ENCODE measurements around the gene CADPS2. TPM values are rescaled to one million over a fixed set of nuclear protein-coding genes. Genes with fewer than 3 reads are reported as not detected.
"Not testable (repeated sequence)": the region's sequence is repeated elsewhere in the genome, so short reads cannot be mapped to it uniquely, and the experiment has no call there.

Gene CADPS2
- total RNA-seq, 1 donor from 2014 or later, result 12.5 TPM

GRCh38 chr7:122658856-122659255 lies 227.4 kb downstream of the CADPS2 start:
- no peak overlapping the region for H3K27ac ChIP-seq (ENCODE audit: low read depth, low read length)
- no peaks in the 10 kb centered on the region for H3K4me1 ChIP-seq (ENCODE audit: control insufficient read depth in 3 of 3, insufficient read depth in 3 of 3, low read length in 3 of 3)
- H3K4me3 ChIP-seq (ENCODE audit: low read length in 3 of 3), result no peak overlapping the region
- H3K9me3 ChIP-seq (ENCODE audit: control insufficient read depth in 3 of 3, low read length in 3 of 3), result peaks cover 0 to 3% (median 0%) of the 10 kb centered on the region in 3 donors
- H3K36me3 ChIP-seq (ENCODE audit: control insufficient read depth in 3 of 3, insufficient read depth in 3 of 3, low read length in 3 of 3), result no peaks in the 10 kb centered on the region
- H3K9ac ChIP-seq (ENCODE audit: low read depth in 1 of 3, low read length in 3 of 3), result no peak overlapping the region
- H3K27me3 ChIP-seq (ENCODE audit: control insufficient read depth in 3 of 3, insufficient read depth in 3 of 3, low read length in 3 of 3), result no peaks in the 10 kb centered on the region

- H3K9me3 ChIP-seq (ENCODE audit: control insufficient read depth in 3 of 3, low read length in 3 of 3), result peaks cover 0 to 3% (median 0%) of the 10 kb centered on the region in 3 donors
- H3K27ac ChIP-seq (ENCODE audit: low read depth, low read length), result no peak overlapping the region
- H3K4me1 ChIP-seq (ENCODE audit: control insufficient read depth in 3 of 3, insufficient read depth in 3 of 3, low read length in 3 of 3), result no peaks in the 10 kb centered on the region
- no peaks in the 10 kb centered on the region for H3K36me3 ChIP-seq (ENCODE audit: control insufficient read depth in 3 of 3, insufficient read depth in 3 of 3, low read length in 3 of 3)
- H3K27me3 ChIP-seq (ENCODE audit: control insufficient read depth in 3 of 3, insufficient read depth in 3 of 3, low read length in 3 of 3), result no peaks in the 10 kb centered on the region
- no peak overlapping the region for H3K9ac ChIP-seq (ENCODE audit: low read depth in 1 of 3, low read length in 3 of 3)
- no peak overlapping the region for H3K4me3 ChIP-seq (ENCODE audit: low read length in 3 of 3)
These were observed 232.6 kb downstream of the CADPS2 start for GRCh38 chr7:122653685-122654084.

DNA sequence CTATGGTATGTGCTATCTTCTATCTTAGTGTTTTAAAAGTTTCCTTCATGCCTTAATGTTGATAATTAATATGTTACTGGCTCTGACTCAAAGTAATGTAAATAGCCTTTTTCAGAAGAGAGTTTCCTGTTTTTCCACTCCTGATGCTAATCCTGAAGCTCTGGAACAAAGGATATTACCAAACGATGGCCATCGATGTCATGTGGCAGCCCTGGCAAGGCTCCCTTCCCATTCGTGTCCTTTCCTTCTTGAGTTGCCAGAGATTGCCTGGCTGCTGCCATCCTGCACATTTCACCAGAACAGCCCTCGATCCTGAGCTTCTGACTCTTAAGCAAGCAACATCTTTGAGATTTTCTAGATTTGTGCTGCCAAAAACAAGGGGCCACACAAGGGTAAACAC lies 233.4 kb downstream of the CADPS2 start:
- Histone ChIP-seq H3K27me3 (ENCODE audit: control insufficient read depth in 3 of 3, insufficient read depth in 3 of 3, low read length in 3 of 3) (no peaks in the 10 kb centered on the region), H3K36me3 (ENCODE audit: control insufficient read depth in 3 of 3, insufficient read depth in 3 of 3, low read length in 3 of 3) (no peaks in the 10 kb centered on the region), H3K4me1 (ENCODE audit: control insufficient read depth in 3 of 3, insufficient read depth in 3 of 3, low read length in 3 of 3) (no peaks in the 10 kb centered on the region), H3K27ac (ENCODE audit: low read depth, low read length) (no peak overlapping the region), H3K4me3 (ENCODE audit: low read length in 3 of 3) (no peak overlapping the region), H3K9me3 (ENCODE audit: control insufficient read depth in 3 of 3, low read length in 3 of 3) (peaks cover 0 to 3% (median 0%) of the 10 kb centered on the region in 3 donors), H3K9ac (ENCODE audit: low read depth in 1 of 3, low read length in 3 of 3) (no peak overlapping the region)

DNA sequence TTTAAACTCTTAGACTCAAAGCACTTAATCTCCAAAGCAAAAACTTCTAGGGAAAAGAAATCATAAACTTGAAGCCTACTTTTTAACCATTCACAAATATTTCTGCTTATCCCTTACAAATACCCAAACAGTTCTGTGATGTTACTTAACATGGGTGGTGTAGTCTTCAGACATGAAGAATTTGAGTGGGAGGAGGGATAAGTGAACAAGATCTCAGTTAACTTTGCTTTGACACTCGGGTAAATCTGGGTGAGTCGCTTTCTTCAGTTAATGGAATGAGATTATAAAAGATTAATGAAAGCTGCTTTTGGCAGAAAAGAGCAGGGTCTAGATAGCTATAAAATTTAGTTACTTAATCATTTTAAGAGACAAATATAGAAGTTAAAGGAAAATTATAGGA lies 234.8 kb downstream of the CADPS2 start:
- no peaks in the 10 kb centered on the region for H3K4me1 ChIP-seq (ENCODE audit: control insufficient read depth in 3 of 3, insufficient read depth in 3 of 3, low read length in 3 of 3)
- H3K27ac ChIP-seq (ENCODE audit: low read depth, low read length), result no peak overlapping the region
- H3K9ac ChIP-seq (ENCODE audit: low read depth in 1 of 3, low read length in 3 of 3), result no peak overlapping the region
- H3K27me3 ChIP-seq (ENCODE audit: control insufficient read depth in 3 of 3, insufficient read depth in 3 of 3, low read length in 3 of 3), result no peaks in the 10 kb centered on the region
- no peak overlapping the region for H3K4me3 ChIP-seq (ENCODE audit: low read length in 3 of 3)
- peaks cover 0 to 2% (median 0%) of the 10 kb centered on the region in 3 donors for H3K9me3 ChIP-seq (ENCODE audit: control insufficient read depth in 3 of 3, low read length in 3 of 3)
- H3K36me3 ChIP-seq (ENCODE audit: control insufficient read depth in 3 of 3, insufficient read depth in 3 of 3, low read length in 3 of 3), result no peaks in the 10 kb centered on the region

GRCh38 chr7:122643250-122643649 lies 243.0 kb downstream of the CADPS2 start:
- Histone ChIP-seq H3K4me3 (ENCODE audit: low read length in 3 of 3) (no peak overlapping the region), H3K9ac (ENCODE audit: low read depth in 1 of 3, low read length in 3 of 3) (no peak overlapping the region), H3K36me3 (ENCODE audit: control insufficient read depth in 3 of 3, insufficient read depth in 3 of 3, low read length in 3 of 3) (no peaks in the 10 kb centered on the region), H3K27me3 (ENCODE audit: control insufficient read depth in 3 of 3, insufficient read depth in 3 of 3, low read length in 3 of 3) (no peaks in the 10 kb centered on the region), H3K4me1 (ENCODE audit: control insufficient read depth in 3 of 3, insufficient read depth in 3 of 3, low read length in 3 of 3) (no peaks in the 10 kb centered on the region), H3K27ac (ENCODE audit: low read depth, low read length) (no peak overlapping the region), H3K9me3 (ENCODE audit: control insufficient read depth in 3 of 3, low read length in 3 of 3) (no peaks in the 10 kb centered on the region)

GRCh38 chr7:122638459-122638858 lies 247.8 kb downstream of the CADPS2 start:
- Histone ChIP-seq H3K27me3 (ENCODE audit: control insufficient read depth in 3 of 3, insufficient read depth in 3 of 3, low read length in 3 of 3) (no peaks in the 10 kb centered on the region), H3K4me3 (ENCODE audit: low read length in 3 of 3) (no peak overlapping the region), H3K36me3 (ENCODE audit: control insufficient read depth in 3 of 3, insufficient read depth in 3 of 3, low read length in 3 of 3) (no peaks in the 10 kb centered on the region), H3K4me1 (ENCODE audit: control insufficient read depth in 3 of 3, insufficient read depth in 3 of 3, low read length in 3 of 3) (no peaks in the 10 kb centered on the region), H3K9ac (ENCODE audit: low read depth in 1 of 3, low read length in 3 of 3) (no peak overlapping the region), H3K27ac (ENCODE audit: low read depth, low read length) (no peak overlapping the region), H3K9me3 (ENCODE audit: control insufficient read depth in 3 of 3, low read length in 3 of 3) (no peaks in the 10 kb centered on the region)

DNA sequence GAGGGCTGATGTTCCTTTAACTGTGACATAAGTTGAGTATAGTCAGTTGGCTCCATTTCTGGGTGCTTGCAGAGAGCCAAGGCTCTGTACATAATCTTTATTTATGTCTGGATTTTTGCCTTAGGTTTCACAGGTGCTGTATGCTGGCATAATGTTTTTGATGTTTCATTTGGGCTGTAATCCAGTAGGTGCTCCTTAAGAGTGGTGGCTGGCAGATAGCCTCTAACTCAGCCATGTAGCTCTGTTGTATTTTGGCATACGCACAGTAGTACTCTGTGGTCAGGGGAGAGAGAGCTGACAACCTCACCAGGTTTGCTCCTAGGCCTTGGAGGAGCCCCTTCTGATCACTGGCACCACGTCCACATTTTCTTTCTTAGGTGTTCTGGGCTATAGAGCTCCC lies 248.5 kb downstream of the CADPS2 start:
- H3K4me1 ChIP-seq (ENCODE audit: control insufficient read depth in 3 of 3, insufficient read depth in 3 of 3, low read length in 3 of 3), result no peaks in the 10 kb centered on the region
- H3K4me3 ChIP-seq (ENCODE audit: low read length in 3 of 3), result no peak overlapping the region
- H3K27ac ChIP-seq (ENCODE audit: low read depth, low read length), result no peak overlapping the region
- H3K36me3 ChIP-seq (ENCODE audit: control insufficient read depth in 3 of 3, insufficient read depth in 3 of 3, low read length in 3 of 3), result no peaks in the 10 kb centered on the region
- no peak overlapping the region for H3K9ac ChIP-seq (ENCODE audit: low read depth in 1 of 3, low read length in 3 of 3)
- no peaks in the 10 kb centered on the region for H3K27me3 ChIP-seq (ENCODE audit: control insufficient read depth in 3 of 3, insufficient read depth in 3 of 3, low read length in 3 of 3)
- H3K9me3 ChIP-seq (ENCODE audit: control insufficient read depth in 3 of 3, low read length in 3 of 3), result no peaks in the 10 kb centered on the region

DNA sequence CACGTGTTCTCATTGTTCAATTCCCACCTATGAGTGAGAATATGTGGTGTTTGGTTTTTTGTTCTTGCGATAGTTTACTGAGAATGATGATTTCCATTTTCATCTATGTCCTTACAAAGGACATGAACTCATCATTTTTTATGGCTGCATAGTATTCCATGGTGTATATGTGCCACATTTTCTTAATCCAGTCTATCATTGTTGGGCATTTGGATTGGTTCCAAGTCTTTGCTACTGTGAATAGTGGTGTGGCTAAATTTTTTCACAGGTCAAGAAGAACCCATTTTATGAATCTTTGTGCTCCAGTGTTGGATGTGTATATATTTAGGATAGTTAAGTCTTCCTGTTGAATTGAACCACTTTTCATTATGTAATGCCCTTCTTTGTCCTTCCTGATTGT lies 250.8 kb downstream of the CADPS2 start:
- H3K4me3 ChIP-seq (ENCODE audit: low read length in 3 of 3); H3K27ac ChIP-seq (ENCODE audit: low read depth, low read length); H3K4me1 ChIP-seq (ENCODE audit: control insufficient read depth in 3 of 3, insufficient read depth in 3 of 3, low read length in 3 of 3); H3K9ac ChIP-seq (ENCODE audit: low read depth in 1 of 3, low read length in 3 of 3); H3K36me3 ChIP-seq (ENCODE audit: control insufficient read depth in 3 of 3, insufficient read depth in 3 of 3, low read length in 3 of 3); H3K9me3 ChIP-seq (ENCODE audit: control insufficient read depth in 3 of 3, low read length in 3 of 3); H3K27me3 ChIP-seq (ENCODE audit: control insufficient read depth in 3 of 3, insufficient read depth in 3 of 3, low read length in 3 of 3): not testable (repeated sequence)

- H3K36me3 ChIP-seq (ENCODE audit: control insufficient read depth in 3 of 3, insufficient read depth in 3 of 3, low read length in 3 of 3), result no peaks in the 10 kb centered on the region
- no peak overlapping the region for H3K27ac ChIP-seq (ENCODE audit: low read depth, low read length)
- no peaks in the 10 kb centered on the region for H3K27me3 ChIP-seq (ENCODE audit: control insufficient read depth in 3 of 3, insufficient read depth in 3 of 3, low read length in 3 of 3)
- H3K4me3 ChIP-seq (ENCODE audit: low read length in 3 of 3), result no peak overlapping the region
- no peak overlapping the region for H3K9ac ChIP-seq (ENCODE audit: low read depth in 1 of 3, low read length in 3 of 3)
- H3K4me1 ChIP-seq (ENCODE audit: control insufficient read depth in 3 of 3, insufficient read depth in 3 of 3, low read length in 3 of 3), result no peaks in the 10 kb centered on the region
- no peaks in the 10 kb centered on the region for H3K9me3 ChIP-seq (ENCODE audit: control insufficient read depth in 3 of 3, low read length in 3 of 3)
These were observed 252.8 kb downstream of the CADPS2 start for GRCh38 chr7:122633472-122633871.

DNA sequence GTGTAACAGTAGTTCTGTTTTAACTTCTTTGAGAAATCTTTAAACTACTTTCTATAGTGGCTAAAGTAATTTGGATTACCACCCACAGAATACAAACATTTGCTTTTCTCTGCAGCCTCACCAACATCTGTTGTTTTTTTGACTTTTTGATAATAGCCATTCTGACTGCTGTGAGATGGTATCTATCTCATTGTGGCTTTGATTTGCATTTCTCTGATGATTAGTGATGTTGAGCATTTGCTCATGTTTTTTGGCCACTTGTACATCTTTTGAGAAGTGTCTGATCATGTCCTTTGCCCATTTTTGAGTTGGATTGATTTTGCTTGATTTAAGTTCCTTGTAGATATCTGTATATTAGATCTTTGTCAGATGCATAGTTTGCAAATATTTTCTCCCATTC lies 254.0 kb downstream of the CADPS2 start:
- no peaks in the 10 kb centered on the region for H3K4me1 ChIP-seq (ENCODE audit: control insufficient read depth in 3 of 3, insufficient read depth in 3 of 3, low read length in 3 of 3)
- no peak overlapping the region for H3K27ac ChIP-seq (ENCODE audit: low read depth, low read length)

GRCh38 chr7:122629412-122629953 lies 256.8 kb downstream of the CADPS2 start:
- no peaks in the 10 kb centered on the region for H3K36me3 ChIP-seq (ENCODE audit: control insufficient read depth in 3 of 3, insufficient read depth in 3 of 3, low read length in 3 of 3)
- H3K4me1 ChIP-seq (ENCODE audit: control insufficient read depth in 3 of 3, insufficient read depth in 3 of 3, low read length in 3 of 3), result no peaks in the 10 kb centered on the region
- H3K27me3 ChIP-seq (ENCODE audit: control insufficient read depth in 3 of 3, insufficient read depth in 3 of 3, low read length in 3 of 3), result no peaks in the 10 kb centered on the region
- H3K27ac ChIP-seq (ENCODE audit: low read depth, low read length), result no peak overlapping the region
- H3K9ac ChIP-seq (ENCODE audit: low read depth in 1 of 3, low read length in 3 of 3), result no peak overlapping the region
- H3K4me3 ChIP-seq (ENCODE audit: low read length in 3 of 3), result no peak overlapping the region
- H3K9me3 ChIP-seq (ENCODE audit: control insufficient read depth in 3 of 3, low read length in 3 of 3), result no peaks in the 10 kb centered on the region

More for the DNA sequence above, 254.0 kb downstream of the CADPS2 start:
- Histone ChIP-seq H3K36me3 (ENCODE audit: control insufficient read depth in 3 of 3, insufficient read depth in 3 of 3, low read length in 3 of 3) (no peaks in the 10 kb centered on the region), H3K27me3 (ENCODE audit: control insufficient read depth in 3 of 3, insufficient read depth in 3 of 3, low read length in 3 of 3) (no peaks in the 10 kb centered on the region), H3K9me3 (ENCODE audit: control insufficient read depth in 3 of 3, low read length in 3 of 3) (no peaks in the 10 kb centered on the region), H3K9ac (ENCODE audit: low read depth in 1 of 3, low read length in 3 of 3) (no peak overlapping the region), H3K4me3 (ENCODE audit: low read length in 3 of 3) (no peak overlapping the region)

Data from skeletal muscle tissue (tissue), 4 donors.